ENCODE results near the gene TCTN1.
"Not testable (repeated sequence)": the region's sequence is repeated elsewhere in the genome, so short reads cannot be mapped to it uniquely, and the experiment has no call there.

TCTN1 gene

GRCh38 chr12:110639336-110640141, 25.6 kb downstream of the TCTN1 start:
- peak; percentile 33 for DNase-seq (ENCODE audit: low spot score)

DNA sequence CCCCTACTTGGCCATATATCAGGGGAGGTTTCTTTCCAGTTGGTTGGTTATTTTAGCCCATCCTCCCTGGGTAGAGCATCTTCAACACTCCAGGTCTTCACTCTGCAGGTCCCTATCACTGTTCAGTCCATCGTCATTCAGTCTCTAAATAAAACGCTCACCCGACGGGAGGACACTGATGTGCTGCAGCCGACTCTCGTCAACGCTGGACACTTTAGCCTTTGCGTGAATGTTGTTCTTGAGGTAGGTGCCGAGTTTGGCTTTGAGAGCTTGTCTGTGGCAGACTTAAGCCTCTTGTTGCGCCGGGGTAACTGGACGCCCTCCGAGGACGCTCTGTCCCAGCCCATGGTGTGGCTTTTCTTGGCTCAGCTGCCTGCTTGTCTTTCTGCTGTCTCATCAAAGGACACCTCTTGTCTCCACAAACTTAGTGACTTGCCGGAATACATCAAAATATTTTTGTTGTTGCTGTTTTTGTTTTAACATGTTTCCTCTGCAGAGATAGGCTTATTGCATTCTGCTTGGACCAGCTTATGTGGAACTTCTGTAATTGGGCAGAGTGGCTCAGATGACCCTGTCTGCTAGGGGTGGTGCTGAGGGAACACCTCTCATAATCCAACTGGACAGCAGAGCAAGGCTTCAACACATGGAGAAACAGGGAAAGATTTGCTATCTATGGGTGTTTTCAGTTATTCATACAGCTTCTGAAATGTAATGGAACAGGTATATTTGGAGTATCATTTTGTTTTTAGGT, 26.5 kb downstream of the TCTN1 start:
- no peak for DNase-seq (ENCODE audit: low spot score)

DNA sequence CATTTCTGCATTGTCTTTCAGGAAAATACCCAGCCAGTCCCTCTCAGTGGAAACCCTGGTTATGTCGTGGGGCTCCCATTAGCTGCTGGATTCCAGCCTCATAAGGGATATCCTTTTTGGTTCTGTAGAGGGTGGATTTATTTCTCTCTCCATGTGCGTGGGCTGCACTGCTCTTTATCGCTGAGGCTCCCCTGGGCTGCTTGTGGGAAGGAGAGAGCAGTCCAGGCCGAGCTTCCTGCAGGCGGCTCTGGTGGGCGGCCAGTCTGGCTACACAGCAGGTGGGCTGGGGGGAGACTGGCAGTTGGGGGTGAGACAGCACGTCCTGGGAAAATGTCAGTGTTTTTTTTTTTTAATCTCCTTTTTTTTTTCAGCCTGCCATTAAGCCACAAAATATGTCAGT, 27.6 kb downstream of the TCTN1 start:
- DNase-seq (ENCODE audit: low spot score) = no peak

- no peak for DNase-seq (ENCODE audit: low spot score)
Measured at GRCh38 chr12:110647631-110648040, 33.7 kb downstream of the TCTN1 start.

DNA sequence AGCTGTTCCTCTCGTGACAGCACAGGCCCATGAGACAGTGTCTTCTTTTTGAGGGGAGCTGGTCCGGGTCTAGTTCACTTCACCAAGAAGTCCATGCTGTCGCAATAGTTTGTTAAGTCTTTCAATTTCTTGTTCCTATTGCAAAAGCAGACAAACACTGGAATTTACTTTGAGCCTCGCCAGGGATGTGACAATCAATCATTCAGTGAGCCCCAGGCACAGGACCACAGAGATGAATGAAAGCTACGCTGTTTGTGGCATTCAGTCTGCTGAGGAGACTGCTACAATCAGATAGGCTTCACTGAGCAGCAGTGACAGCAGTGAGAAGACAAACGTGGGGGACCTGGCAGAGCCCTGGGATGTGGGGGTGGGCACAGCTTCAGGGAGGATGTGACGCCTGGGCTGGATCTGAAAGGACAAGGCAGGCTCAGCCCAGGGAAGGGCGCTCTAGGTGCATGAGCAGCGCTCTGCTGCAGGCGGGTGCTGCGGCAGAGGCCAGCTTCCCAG, 35.5 kb downstream of the TCTN1 start:
- DNase-seq (ENCODE audit: low spot score) = no peak

- not testable (repeated sequence) for DNase-seq (ENCODE audit: low spot score)
Measured at GRCh38 chr12:110654238-110654637, 40.3 kb downstream of the TCTN1 start.

- DNase-seq (ENCODE audit: low spot score) = no peak
Measured at GRCh38 chr12:110656071-110656655, 42.2 kb downstream of the TCTN1 start.

DNA sequence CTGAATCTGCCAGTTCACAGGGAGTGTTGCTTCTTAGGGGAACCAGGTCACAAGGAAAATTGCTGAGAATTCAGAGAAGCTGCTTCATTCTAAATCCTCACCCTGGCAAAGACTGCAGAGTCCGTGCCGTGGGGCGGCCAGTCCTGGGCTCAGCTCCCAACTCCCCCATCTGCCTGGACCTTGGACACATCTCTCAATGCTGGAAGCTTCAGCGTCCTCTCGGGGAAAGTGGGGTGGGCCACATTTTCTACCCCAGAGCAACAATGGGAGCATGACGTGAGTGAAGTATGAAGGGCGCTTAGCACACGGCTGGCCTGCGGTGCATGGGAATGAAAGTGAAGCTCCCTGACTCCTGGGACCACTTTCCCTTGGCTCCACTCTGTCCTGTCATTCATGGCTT, 43.8 kb downstream of the TCTN1 start:
- no peak for DNase-seq (ENCODE audit: low spot score)

- DNase-seq (ENCODE audit: low spot score) = no peak
Measured at GRCh38 chr12:110658242-110658641, 44.3 kb downstream of the TCTN1 start.

GRCh38 chr12:110658878-110659277, 44.9 kb downstream of the TCTN1 start:
- no peak for DNase-seq (ENCODE audit: low spot score)

DNA sequence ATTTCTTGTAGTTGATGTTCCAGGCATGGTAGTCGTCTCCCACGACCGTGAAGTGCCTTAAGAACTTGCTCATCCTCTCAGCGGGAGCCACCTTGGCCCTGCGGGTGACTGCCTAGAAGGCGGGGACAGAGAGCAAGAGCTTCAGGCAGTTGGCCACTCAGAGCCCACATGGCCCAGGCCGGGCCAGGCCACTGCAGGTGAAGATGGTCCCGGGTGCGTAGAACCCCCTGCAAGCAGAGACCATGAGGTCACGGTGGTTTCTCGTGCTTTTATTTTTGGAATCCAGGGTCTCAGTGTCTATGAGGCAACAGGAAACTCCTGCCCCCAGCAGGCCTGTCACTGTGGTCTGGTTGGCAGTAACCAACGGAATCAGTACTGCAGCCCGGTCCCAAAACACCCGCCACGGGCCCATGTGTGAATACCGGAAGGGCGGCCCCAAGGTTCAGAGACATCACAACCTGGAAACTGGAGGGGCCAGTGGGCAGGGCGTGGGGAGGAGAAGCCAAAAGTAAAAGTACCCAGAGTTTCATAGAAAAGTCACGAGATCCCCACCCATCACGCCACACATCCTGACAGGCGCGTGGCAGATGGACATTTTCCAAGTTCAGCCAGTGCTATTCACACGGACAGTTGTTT, 47.5 kb downstream of the TCTN1 start:
- DNase-seq (ENCODE audit: low spot score) = no peak

DNA sequence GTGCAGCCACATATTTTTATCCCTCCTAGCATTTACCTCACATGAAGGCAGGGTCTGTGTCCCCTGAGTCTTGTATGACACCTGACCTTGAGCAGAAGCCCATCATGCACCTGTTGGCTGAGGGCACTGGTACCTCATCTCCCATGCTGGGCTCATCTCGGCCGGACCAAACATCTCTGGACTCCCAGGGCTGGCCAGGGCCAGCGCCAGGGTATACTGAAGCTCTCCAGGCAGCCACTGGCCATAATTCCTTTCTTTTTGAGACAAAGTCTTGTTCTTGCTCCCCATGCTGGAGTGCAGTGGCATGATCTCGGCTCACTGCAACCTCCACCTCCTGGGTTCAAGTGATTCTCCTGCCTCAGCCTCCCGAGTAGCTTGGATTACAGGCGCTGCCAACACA, 53.0 kb downstream of the TCTN1 start:
- DNase-seq (ENCODE audit: low spot score) = no peak

DNA sequence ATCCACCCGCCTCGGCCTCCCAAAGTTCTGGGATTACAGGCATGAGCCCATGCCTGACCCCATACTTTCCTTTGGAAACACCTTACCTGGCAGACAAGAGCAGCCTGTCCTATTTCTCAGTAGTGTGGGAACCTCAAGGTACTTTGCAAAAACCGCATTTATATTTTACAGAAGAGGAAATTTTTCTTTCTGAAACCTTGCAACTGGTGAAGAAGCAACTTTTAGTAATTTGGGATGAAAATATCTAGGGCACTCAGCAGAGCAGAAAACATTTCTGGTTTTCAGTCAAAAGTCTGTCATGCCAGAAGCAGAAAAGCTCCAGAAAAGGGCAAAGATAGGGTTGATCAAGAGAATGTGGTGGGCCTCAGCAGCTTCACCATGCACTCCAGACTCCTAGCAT, 53.7 kb downstream of the TCTN1 start:
- no peak for DNase-seq (ENCODE audit: low spot score)

DNA sequence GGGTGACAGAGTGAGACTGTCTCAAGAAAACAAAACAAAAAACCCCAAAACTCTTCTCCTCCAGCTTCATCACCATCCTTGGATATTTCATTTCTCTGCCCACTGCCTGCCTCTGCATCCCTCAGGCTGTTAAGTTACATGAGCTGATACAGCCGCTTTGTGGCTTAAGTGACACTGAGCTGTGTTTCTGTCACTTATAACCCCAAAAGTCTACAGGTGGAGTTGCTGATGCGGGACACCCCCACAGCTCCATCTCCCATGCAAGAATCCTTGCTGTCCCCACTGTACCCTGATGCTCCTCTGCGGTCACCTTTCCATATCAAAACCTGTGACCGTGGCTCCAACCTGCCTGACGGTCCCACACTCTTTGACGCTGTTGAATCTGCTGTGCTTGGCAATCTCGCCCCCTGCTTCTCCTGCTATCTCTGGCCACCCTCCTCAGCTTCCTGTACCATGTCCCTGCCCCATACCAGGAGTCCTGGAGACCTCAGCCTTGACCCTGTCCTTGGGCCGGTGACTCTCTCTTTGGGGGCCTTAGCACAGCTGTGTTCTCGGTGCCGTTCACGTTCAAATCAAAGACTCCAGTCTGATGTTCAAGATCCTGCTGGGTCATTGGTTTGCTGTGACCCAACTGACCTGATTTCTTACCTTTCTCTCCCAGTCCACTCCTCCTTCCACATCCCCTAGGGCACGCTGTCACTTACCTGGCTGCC, 54.7 kb downstream of the TCTN1 start:
- no peak for DNase-seq (ENCODE audit: low spot score)

DNA sequence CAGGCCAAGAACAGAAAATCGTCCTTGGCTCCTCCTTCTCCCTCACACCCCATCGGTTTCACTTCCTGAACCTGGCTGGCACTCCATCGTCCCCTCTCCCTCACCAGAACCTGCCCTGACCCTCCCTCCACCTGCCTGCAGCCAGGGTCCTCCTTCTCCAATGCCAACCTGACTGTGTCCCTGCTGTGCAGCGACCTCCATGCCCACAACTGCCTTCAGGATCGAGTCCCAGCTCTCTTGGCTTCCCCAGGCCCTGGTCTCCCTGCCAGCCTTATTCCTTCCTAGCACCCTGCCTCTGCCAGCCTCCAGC, 55.2 kb downstream of the TCTN1 start:
- no peak for DNase-seq (ENCODE audit: low spot score)

DNA sequence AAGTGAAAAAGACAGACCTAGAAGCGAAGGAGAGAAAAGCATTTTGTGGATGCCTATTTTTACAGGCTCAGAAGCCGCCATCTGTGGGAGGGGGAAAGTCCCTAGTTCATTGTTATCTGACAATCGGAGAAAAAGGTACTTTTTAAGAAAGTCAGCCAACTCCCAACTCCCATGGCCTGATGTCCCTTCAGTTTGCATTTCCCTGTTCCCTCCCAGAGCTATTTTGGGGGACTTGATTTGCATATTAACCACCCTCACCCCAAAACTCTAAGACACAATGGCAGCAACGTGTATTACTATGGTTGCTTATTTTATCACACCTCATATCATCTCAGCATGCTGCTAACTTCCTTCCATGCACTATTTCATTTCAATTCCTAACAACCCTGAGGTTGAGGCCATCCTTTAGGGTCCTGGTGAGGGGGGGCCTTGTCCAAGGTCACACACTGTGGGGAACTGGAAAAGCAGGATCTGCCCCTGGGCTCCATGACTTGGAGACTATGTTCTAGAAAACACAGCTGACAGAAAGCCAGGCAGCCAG, 56.3 kb downstream of the TCTN1 start:
- no peak for DNase-seq (ENCODE audit: low spot score)

GRCh38 chr12:110676171-110676570, 62.2 kb downstream of the TCTN1 start:
- DNase-seq (ENCODE audit: low spot score) = no peak

DNA sequence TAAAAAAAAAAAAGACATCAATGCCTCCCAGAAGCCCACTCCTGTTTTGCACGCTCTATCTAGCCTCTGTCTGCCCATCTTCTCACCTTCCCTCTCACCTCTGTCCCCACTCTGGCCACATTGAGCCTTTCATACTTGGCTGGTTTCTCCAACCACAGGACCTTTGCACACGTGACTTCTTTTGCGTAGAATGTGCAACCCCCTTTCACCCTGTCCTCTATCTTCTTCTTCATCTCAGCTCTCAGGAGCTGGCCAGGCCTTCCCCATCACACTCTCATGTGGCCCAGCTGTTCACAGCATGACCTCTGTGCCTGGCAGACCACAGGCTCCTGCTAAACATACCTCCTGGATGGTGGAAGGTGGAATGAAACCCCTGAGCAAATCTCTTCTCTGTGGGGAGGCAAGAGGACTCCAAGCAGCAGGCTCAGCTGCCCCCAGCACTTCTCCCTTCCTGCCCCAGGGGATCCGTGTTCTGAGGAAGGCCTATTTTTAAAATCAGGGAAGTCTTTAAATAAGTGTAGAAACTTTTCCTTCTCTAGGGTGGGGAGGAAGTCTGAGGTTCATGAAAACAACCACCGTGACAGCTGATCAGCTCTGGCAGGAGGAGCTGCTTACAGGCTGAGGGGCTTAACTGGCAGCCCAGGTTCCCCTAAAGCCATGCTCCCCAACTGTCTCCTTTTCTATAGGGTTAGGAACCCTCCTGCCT, 63.4 kb downstream of the TCTN1 start:
- DNase-seq (ENCODE audit: low spot score) = no peak

- no peak for DNase-seq (ENCODE audit: low spot score)
Measured at GRCh38 chr12:110677982-110678381, 64.1 kb downstream of the TCTN1 start.

- no peak for DNase-seq (ENCODE audit: low spot score)
Measured at GRCh38 chr12:110679201-110679600, 65.3 kb downstream of the TCTN1 start.

DNA sequence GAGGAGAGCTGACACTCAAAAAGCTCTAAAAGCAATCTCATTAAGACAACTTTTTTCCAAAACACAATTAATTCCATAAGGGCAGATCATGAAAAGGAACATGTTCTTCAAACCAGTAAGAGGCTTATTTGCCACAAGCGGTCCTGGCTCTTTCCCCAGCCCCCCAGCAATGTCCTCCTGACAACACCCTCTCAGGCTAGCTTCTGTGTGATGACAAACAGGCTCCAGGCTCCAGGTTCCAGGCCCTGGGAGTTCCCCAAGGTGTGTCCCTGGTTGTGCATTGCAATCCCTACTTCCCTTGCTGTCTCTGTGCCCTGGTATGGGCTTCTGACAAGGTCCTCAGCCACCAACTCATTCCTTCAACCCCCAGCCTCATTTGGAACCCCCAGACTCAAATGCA, 66.1 kb downstream of the TCTN1 start:
- DNase-seq (ENCODE audit: low spot score) = no peak

All from SW480 (cell line).